Ascending aorta (tissue), 2 donors: Measurements from ENCODE around the gene NSG1. TPM values are rescaled to one million over a fixed set of nuclear protein-coding genes. Genes with fewer than 3 reads are reported as not detected.
"Not testable (repeated sequence)": the region's sequence is repeated elsewhere in the genome, so short reads cannot be mapped to it uniquely, and the experiment has no call there.

Experiments
- DNase-seq, 2 donors: peaks; one replicate each; pipeline ENCODE4 v3.0.0-alpha.2; 2019; ENCODE audit warnings: low spot score in 2 of 2
- H3K27ac ChIP-seq, 2 donors: fragments of 200-600 bp; sonication (generic); one replicate each; pipeline ENCODE4 v1.5.1; 2016 to 2017; ENCODE audit warnings: mild to moderate bottlenecking in 1 of 2
- H3K27me3 ChIP-seq: fragments of 200-600 bp; sonication (generic); one replicate; pipeline ENCODE4 v1.5.1; 2017
- H3K36me3 ChIP-seq, 2 donors: fragments of 200-600 bp; sonication (generic); one replicate each; pipeline ENCODE4 v1.5.1; 2016
- H3K4me1 ChIP-seq, 2 donors: fragments of 200-600 bp; sonication (generic); one replicate each; pipeline ENCODE4 v1.5.1; 2016 to 2017; ENCODE audit warnings: mild to moderate bottlenecking in 1 of 2
- H3K4me3 ChIP-seq, 2 donors: fragments of 200-600 bp; sonication (generic); one replicate each; pipeline ENCODE4 v1.5.1; 2016 to 2017; ENCODE audit warnings: mild to moderate bottlenecking in 1 of 2
- H3K9me3 ChIP-seq, 2 donors: fragments of 200-600 bp; sonication (generic); one replicate each; pipeline ENCODE4 v1.5.1; 2016
- intact Hi-C: fragments of 100-400 bp; cut with DNase I; formaldehyde crosslinking; loops from one replicate; pipeline ENCODE4 v1.15.1; 2023
- total RNA-seq: library from RNA; depleted of rRNA; stranded (reverse); fragments of >200 nt; gene quantifications from one replicate; pipeline ENCODE4 v1.1.0, GENCODE V29; 2016
- TF ChIP-seq, protein P1 (sequence below), 3 experiments: fragments of 200-600 bp in 2 of 3; fragments of 450-650 bp in 1 of 3; sonication (generic) in 2 of 3; IDR thresholded peaks; one replicate each; pipeline ENCODE4 v1.5.1; 2016 to 2019; ENCODE audit warnings: antibody characterized with exemption in 3 of 3, mild to moderate bottlenecking in 1 of 3, moderate library complexity in 1 of 3

NSG1 gene
- total RNA-seq, 1 donor from 2014 or later, result not detected

DNA sequence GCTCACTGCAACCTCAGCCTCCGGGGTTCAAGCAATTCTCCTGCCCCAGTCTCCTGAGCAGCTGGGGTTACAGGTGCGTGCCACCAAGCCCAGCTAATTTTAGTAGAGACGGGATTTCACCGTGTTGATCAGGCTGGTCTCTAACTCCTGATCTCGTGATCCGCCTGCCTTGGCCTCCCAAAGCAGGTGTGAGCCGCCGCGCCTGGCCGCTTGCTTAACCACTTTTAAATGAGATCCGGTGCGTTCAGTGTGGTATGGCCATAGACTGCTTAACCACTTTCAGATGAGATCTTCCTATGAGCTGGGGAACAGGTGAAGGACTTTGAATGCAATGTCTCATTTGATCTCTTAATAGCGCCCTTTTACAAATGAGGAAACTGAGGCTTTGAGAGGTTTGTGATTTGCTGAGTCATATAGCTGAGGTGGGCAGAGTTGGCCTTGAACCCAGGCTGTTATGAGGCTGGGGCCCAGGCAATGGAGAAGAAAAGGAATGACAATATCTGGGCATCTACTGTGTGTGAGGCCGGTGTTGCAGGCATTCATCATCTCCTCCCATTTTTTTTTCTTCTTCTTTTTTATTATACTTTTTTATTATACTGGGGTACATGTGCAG lies 41.9 kb upstream of the NSG1 start:
- Histone ChIP-seq H3K4me3 (no peak overlapping the region), H3K27ac (no peak overlapping the region), H3K4me1 (no peaks in the 10 kb centered on the region), H3K36me3 (no peaks in the 10 kb centered on the region), H3K9me3 (no peaks in the 10 kb centered on the region), H3K27me3 (no peaks in the 10 kb centered on the region)
- intact Hi-C loops, result no loop called here
- no peak for DNase-seq
- TF ChIP-seq, protein P1, sequence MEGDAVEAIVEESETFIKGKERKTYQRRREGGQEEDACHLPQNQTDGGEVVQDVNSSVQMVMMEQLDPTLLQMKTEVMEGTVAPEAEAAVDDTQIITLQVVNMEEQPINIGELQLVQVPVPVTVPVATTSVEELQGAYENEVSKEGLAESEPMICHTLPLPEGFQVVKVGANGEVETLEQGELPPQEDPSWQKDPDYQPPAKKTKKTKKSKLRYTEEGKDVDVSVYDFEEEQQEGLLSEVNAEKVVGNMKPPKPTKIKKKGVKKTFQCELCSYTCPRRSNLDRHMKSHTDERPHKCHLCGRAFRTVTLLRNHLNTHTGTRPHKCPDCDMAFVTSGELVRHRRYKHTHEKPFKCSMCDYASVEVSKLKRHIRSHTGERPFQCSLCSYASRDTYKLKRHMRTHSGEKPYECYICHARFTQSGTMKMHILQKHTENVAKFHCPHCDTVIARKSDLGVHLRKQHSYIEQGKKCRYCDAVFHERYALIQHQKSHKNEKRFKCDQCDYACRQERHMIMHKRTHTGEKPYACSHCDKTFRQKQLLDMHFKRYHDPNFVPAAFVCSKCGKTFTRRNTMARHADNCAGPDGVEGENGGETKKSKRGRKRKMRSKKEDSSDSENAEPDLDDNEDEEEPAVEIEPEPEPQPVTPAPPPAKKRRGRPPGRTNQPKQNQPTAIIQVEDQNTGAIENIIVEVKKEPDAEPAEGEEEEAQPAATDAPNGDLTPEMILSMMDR (IDR thresholded peaks at IDR 0.05), result no peak

DNA sequence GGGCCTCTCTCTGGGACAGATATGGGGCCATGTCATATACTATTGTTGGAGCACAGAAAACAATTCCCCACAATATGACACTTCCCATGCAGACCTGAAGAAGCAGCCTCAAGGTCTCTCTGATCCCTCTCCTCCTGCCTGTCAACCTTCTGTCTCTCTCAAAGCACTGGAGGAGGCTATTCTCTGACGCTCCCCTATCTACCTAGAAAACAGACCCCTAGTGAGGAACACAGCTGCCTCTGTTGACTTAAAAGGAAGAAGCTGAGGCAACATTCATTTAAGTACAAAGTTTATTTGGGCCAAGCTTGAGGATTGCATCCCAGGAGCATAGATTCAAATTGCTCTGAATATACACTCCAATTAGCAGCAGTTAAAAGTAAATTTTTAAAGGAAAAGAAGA lies 39.3 kb upstream of the NSG1 start:
- DNase-seq, result no peak
- no peaks in the 10 kb centered on the region for H3K9me3 ChIP-seq
- no peaks in the 10 kb centered on the region for H3K36me3 ChIP-seq
- intact Hi-C loops, result no loop called here
- H3K27me3 ChIP-seq, result no peaks in the 10 kb centered on the region
- no peak overlapping the region for H3K27ac ChIP-seq
- TF ChIP-seq, protein P1 (IDR thresholded peaks at IDR 0.05), result no peak
- H3K4me3 ChIP-seq, result no peak overlapping the region
- H3K4me1 ChIP-seq, result no peaks in the 10 kb centered on the region

DNA sequence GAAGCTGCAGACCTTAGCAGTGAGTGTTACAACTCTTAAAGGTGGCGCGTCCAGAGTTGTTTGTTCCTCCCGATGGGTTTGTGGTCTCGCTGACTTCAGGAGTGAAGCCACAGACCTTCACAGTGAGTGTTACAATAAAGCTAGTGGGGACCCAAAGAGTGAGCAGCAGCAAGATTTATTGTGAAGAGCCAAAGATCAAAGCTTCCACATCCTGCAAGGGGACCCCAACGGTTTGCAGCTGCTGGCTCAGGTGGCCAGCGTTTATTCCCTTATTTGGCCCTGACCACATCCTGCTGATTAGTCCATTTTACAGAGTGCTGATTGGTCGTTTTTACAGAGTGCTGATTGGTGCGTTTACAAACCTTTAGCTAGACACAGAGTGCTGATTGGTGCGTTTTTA lies 38.3 kb upstream of the NSG1 start:
- H3K27ac ChIP-seq, H3K4me1 ChIP-seq, H3K4me3 ChIP-seq, DNase-seq, H3K36me3 ChIP-seq, H3K9me3 ChIP-seq, H3K27me3 ChIP-seq, intact Hi-C loops: not testable (repeated sequence)

DNA sequence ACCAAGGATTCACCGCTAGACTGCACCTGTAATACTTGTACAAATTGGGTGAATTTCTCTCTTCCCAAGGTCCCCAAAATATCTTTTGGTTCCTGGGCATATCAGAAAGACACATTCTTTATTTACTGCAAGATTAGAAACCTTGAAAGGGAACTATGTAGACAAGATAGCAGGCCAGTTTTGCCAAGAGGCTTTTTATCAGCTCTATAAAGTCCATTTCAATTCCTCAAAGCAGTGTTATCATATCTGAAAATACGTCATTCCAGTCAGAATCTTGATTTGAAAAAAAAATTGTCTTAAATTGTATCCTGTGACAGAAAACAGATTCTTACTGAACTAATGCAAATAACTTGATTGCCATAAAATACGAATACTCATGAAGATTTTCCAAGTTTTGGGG lies 37.0 kb upstream of the NSG1 start:
- Histone ChIP-seq H3K27me3 (no peaks in the 10 kb centered on the region), H3K9me3 (no peaks in the 10 kb centered on the region), H3K36me3 (no peaks in the 10 kb centered on the region), H3K4me1 (no peaks in the 10 kb centered on the region), H3K4me3 (no peak overlapping the region), H3K27ac (no peak overlapping the region)
- TF ChIP-seq, protein P1 (IDR thresholded peaks at IDR 0.05), result no peak
- intact Hi-C loops, result no loop called here
- no peak for DNase-seq

DNA sequence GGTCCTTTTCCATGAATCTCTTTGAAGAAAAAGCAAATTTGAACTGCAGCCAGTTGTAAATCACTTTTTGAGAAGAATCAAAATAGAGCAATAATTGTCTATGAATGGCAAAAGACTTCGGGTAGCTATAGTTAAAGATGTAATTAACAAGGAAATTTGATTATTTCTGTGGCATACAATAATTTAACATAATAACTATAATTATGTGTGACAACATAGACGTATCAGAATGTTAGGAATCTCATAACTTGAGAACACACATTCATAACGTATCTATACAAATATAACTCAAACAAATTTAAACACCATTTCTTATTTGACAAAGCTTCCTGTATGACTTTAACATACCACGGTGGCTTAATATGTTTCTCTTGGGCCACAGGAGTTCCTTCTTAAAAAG lies 36.0 kb upstream of the NSG1 start:
- TF ChIP-seq, protein P1 (IDR thresholded peaks at IDR 0.05), result no peak

DNA sequence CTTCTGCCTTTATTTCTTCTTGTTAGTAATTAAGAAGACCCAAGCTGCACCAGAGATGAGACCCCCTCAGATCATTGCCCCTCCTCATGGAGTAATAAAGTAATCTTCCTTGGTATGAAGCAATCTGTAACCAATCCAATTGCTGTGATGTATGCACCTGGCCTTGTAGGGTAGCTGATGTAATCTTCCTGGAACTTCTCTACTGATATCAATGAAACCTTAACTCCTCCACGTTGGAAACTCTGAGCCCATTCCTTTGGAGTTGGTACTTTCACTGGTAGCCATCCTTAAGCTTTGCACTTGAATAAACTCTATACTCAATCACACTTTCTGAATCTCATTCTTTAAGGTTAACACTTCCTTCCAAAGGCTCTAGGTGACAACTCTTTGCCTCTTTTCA lies 31.6 kb upstream of the NSG1 start:
- H3K27ac ChIP-seq, result no peak overlapping the region
- H3K4me3 ChIP-seq, result no peak overlapping the region
- DNase-seq, result no peak
- H3K27me3 ChIP-seq, result no peaks in the 10 kb centered on the region
- H3K9me3 ChIP-seq, result no peaks in the 10 kb centered on the region
- TF ChIP-seq, protein P1 (IDR thresholded peaks at IDR 0.05), result no peak
- intact Hi-C loops, result no loop called here
- H3K36me3 ChIP-seq, result no peaks in the 10 kb centered on the region
- no peaks in the 10 kb centered on the region for H3K4me1 ChIP-seq

More for the DNA sequence above, 36.0 kb upstream of the NSG1 start:
- H3K9me3 ChIP-seq, result no peaks in the 10 kb centered on the region
- no peak overlapping the region for H3K4me3 ChIP-seq
- intact Hi-C loops, result no loop called here
- no peaks in the 10 kb centered on the region for H3K36me3 ChIP-seq
- no peak for DNase-seq
- H3K27ac ChIP-seq, result no peak overlapping the region
- no peaks in the 10 kb centered on the region for H3K27me3 ChIP-seq
- no peaks in the 10 kb centered on the region for H3K4me1 ChIP-seq
